HepG2 (cell line): ENCODE results near the gene ZBTB22.

Experiments
- MED1 ChIP-seq: sonication (generic); formaldehyde crosslinking; IDR thresholded peaks from 2 replicates; pipeline ENCODE4 v1.4.0; 2020; ENCODE audit warnings: missing genetic modification reagents
- REST ChIP-seq, 2 experiments: IDR thresholded peaks; 2 replicates each; pipeline ENCODE4 v1.6.1; 2011 to 2012; ENCODE audit warnings: low read length in 2 of 2, borderline replicate concordance in 1 of 2, low read depth in 1 of 2, mild to moderate bottlenecking in 1 of 2, moderate library complexity in 1 of 2
- SP2 ChIP-seq: sonication (generic); formaldehyde crosslinking; IDR thresholded peaks from 2 replicates; pipeline ENCODE4 v1.5.1; 2020; ENCODE audit warnings: mild to moderate bottlenecking, missing genetic modification reagents
- ZNF704 ChIP-seq: sonication (generic); formaldehyde crosslinking; IDR thresholded peaks from 2 replicates; pipeline ENCODE4 v1.8.1; 2023; ENCODE audit warnings: mild to moderate bottlenecking, inconsistent platforms, moderate library complexity, missing genetic modification reagents, borderline replicate concordance

- TF ChIP-seq MED1 (CRISPR knock-in tag) (no peak; the same call in 1 of the 2 replicates), SP2 (no peak; the same call in 1 of the 2 replicates), ZNF704 (CRISPR knock-in tag) (no peak), REST (IDR thresholded peaks at IDR 0.05; ENCODE audit: borderline replicate concordance in 1 of 2, low read depth in 1 of 2, low read length in 2 of 2) (no peak)
These were observed 29.2 kb downstream of the ZBTB22 start for GRCh38 chr6:33288141-33288920.
